ENCODE results near the gene ROBO1. TPM values are rescaled to one million over a fixed set of nuclear protein-coding genes. Genes with fewer than 3 reads are reported as not detected.

Gene ROBO1
- total RNA-seq, 2 donors from 2014 or later: 0.12 TPM; not detected in 1

DNA sequence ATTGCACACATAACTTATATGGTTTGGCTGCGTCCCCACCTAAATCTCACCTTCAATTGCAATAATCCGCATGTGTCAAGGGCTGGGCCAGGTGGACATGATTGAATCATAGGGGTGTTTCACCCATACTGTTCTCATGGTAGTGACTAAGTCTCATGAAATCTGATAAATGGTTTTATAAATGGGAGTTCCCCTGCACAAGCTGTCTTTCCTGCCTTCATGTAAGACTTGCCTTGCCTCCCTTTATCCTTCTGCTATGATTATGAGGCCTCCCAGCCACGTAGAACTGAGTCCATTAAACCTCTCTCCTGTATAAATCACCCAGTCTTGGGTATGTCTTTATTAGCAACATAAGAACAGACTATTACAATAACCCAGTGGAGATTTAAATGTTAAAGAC lies 653.9 kb downstream of the ROBO1 start:
- H3K36me3 Mint-ChIP-seq: no peaks in the 10 kb centered on the region
- H3K27ac Mint-ChIP-seq: no peak overlapping the region
- H3K9me3 Mint-ChIP-seq: peaks cover 11 to 14% of the 10 kb centered on the region in 2 donors
- no peak for DNase-seq (ENCODE audit: low spot score in 2 of 2)
- no peak for ATAC-seq

- DNase-seq (ENCODE audit: low spot score in 2 of 2) (no peak), ATAC-seq (no peak)
- Mint-ChIP-seq H3K27ac (no peak overlapping the region), H3K9me3 (peaks cover 11 to 16% of the 10 kb centered on the region in 2 donors), H3K36me3 (no peaks in the 10 kb centered on the region)
Observed at GRCh38 chr3:79111375-79112052, 656.3 kb downstream of the ROBO1 start.

- Mint-ChIP-seq H3K36me3 (no peaks in the 10 kb centered on the region), H3K27ac (no peak overlapping the region), H3K9me3 (peaks cover 9 to 11% of the 10 kb centered on the region in 2 donors)
- DNase-seq (ENCODE audit: low spot score in 2 of 2) (no peak), ATAC-seq (no peak)
Observed at GRCh38 chr3:79109754-79110153, 658.0 kb downstream of the ROBO1 start.

- H3K9me3 Mint-ChIP-seq: peaks cover 9 to 10% of the 10 kb centered on the region in 2 donors
- ATAC-seq (no peak), DNase-seq (ENCODE audit: low spot score in 2 of 2) (no peak)
- H3K36me3 Mint-ChIP-seq: no peaks in the 10 kb centered on the region
- no peak overlapping the region for H3K27ac Mint-ChIP-seq
Observed at GRCh38 chr3:79103307-79103706, 664.5 kb downstream of the ROBO1 start.

- Mint-ChIP-seq H3K36me3 (no peaks in the 10 kb centered on the region), H3K9me3 (peaks cover 3 to 11% of the 10 kb centered on the region in 2 donors)
- DNase-seq (ENCODE audit: low spot score in 2 of 2): no peak
Observed at GRCh38 chr3:79097964-79098660, 669.7 kb downstream of the ROBO1 start.

GRCh38 chr3:79094654-79095053 lies 673.1 kb downstream of the ROBO1 start:
- Mint-ChIP-seq H3K27ac (no peak overlapping the region), H3K36me3 (peaks cover 0 to 4% of the 10 kb centered on the region in 2 donors), H3K9me3 (peaks cover 10 to 24% of the 10 kb centered on the region in 2 donors)
- ATAC-seq (no peak), DNase-seq (ENCODE audit: low spot score in 2 of 2) (no peak)

More at GRCh38 chr3:79097964-79098660, 669.7 kb downstream of the ROBO1 start:
- no peak overlapping the region for H3K27ac Mint-ChIP-seq
- ATAC-seq: no peak

- peaks cover 2 to 6% of the 10 kb centered on the region in 2 donors for H3K9me3 Mint-ChIP-seq
Observed at GRCh38 chr3:79086514-79086913, 681.3 kb downstream of the ROBO1 start.

DNA sequence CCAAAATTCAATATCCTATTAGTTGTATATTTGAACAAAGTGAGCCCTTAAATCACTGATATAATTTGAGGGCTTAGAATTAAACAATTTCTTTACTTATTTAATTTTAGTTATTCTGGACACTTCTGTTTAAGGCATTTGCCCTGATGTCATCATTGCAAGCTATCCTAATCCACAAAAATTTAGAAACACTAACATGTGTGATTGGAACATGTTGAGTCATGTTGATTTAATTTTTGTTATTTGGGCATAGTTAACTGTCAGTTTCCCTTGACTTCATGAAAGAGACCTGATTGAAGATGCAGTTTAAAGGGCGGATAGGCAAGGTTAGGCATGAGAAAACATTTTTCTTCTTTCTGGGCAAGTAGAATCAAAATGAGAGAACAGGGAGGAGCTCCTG lies 682.6 kb downstream of the ROBO1 start:
- DNase-seq (ENCODE audit: low spot score in 2 of 2) (no peak), ATAC-seq (no peak)
- no peak overlapping the region for H3K27ac Mint-ChIP-seq
- H3K36me3 Mint-ChIP-seq: no peaks in the 10 kb centered on the region
- no peaks in the 10 kb centered on the region for H3K9me3 Mint-ChIP-seq

More at GRCh38 chr3:79086514-79086913, 681.3 kb downstream of the ROBO1 start:
- ATAC-seq: no peak
- peak in 1 of 2 donors; percentile 11 for DNase-seq (ENCODE audit: low spot score in 2 of 2)
- no peak overlapping the region for H3K27ac Mint-ChIP-seq
- peaks cover 0 to 2% of the 10 kb centered on the region in 2 donors for H3K36me3 Mint-ChIP-seq

GRCh38 chr3:79081335-79081734 lies 686.5 kb downstream of the ROBO1 start:
- DNase-seq (ENCODE audit: low spot score in 2 of 2) (no peak), ATAC-seq (no peak)
- H3K9me3 Mint-ChIP-seq: no peaks in the 10 kb centered on the region
- no peaks in the 10 kb centered on the region for H3K36me3 Mint-ChIP-seq
- H3K27ac Mint-ChIP-seq: no peak overlapping the region

DNA sequence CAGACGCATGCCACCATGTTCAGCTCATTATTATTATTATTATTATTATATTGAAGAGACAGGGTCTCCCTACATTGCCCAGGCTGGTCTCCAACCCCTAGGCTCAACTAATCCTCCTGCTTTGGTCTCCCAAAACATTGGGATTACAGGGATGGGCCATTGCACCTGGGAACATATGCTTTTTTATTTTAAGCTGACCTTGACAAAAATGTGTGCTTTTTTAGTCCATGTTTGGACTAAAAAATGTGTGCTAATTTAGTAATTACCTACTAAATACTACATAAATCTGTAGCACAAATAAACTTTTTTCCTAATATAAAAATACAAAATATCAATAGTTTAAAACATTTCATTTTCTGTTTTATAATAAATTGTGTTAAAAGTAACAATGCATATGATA lies 693.2 kb downstream of the ROBO1 start:
- Mint-ChIP-seq H3K36me3 (no peaks in the 10 kb centered on the region), H3K27ac (no peak overlapping the region), H3K9me3 (no peaks in the 10 kb centered on the region)
- DNase-seq (ENCODE audit: low spot score in 2 of 2): no peak
- no peak for ATAC-seq

- H3K27ac Mint-ChIP-seq: no peak overlapping the region
- ATAC-seq: no peak
- peaks cover 12 to 16% of the 10 kb centered on the region in 2 donors for H3K9me3 Mint-ChIP-seq
Observed at GRCh38 chr3:79067734-79068133, 700.1 kb downstream of the ROBO1 start.

DNA sequence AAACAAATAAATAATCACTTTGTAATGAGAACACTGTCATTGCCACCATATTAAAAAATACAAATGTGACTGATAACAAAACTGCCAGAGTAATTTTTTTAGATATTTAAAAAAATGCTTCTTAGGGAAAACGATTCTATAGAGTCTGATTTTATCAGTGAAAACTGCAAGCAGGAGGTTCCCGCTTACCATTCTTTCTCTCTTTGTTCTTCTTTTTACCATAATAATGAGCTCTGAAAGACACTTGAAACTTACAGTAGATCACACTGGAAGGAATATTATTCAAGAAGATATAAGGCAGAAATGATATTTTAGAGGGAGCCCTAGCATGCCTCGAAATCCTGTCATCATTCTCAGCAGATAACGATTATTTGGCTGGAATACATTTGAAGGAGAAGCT lies 701.3 kb downstream of the ROBO1 start:
- DNase-seq (ENCODE audit: low spot score in 2 of 2) (no peak), ATAC-seq (no peak)
- Mint-ChIP-seq H3K27ac (no peak overlapping the region), H3K9me3 (peaks cover 12 to 20% of the 10 kb centered on the region in 2 donors), H3K36me3 (peaks cover 0 to 4% of the 10 kb centered on the region in 2 donors)

More at GRCh38 chr3:79067734-79068133, 700.1 kb downstream of the ROBO1 start:
- no peak for DNase-seq (ENCODE audit: low spot score in 2 of 2)
- H3K36me3 Mint-ChIP-seq: no peaks in the 10 kb centered on the region

DNA sequence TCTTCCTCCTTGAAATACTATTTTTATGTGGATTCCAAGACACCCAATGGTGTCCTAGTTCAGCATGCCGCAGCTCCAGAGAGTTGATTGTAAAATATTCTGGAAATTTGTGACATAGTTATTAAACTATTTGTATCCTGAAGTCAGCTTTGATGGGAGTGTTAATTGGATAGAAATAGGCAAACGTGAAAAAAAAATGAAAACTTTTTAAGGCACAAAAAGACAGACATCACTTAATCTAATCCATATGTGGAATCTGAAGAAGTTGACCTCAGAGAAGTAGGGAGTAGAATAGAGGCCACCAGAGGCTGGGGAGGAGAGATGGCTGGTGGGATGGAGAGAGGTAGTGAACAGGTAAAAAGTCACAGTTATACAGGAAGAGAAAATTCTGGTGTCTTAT lies 704.2 kb downstream of the ROBO1 start:
- ATAC-seq (no peak), DNase-seq (ENCODE audit: low spot score in 2 of 2) (no peak)
- peaks cover 0 to 9% of the 10 kb centered on the region in 2 donors for H3K36me3 Mint-ChIP-seq
- peaks cover 13 to 23% of the 10 kb centered on the region in 2 donors for H3K9me3 Mint-ChIP-seq
- no peak overlapping the region for H3K27ac Mint-ChIP-seq

GRCh38 chr3:79057756-79058155 lies 710.0 kb downstream of the ROBO1 start:
- DNase-seq (ENCODE audit: low spot score in 2 of 2): no peak
- H3K9me3 Mint-ChIP-seq: peaks cover 30 to 46% of the 10 kb centered on the region in 2 donors
- no peak for ATAC-seq
- H3K27ac Mint-ChIP-seq: no peak overlapping the region
- peaks cover 11 to 35% of the 10 kb centered on the region in 2 donors for H3K36me3 Mint-ChIP-seq

GRCh38 chr3:79056498-79056897 lies 711.3 kb downstream of the ROBO1 start:
- no peak for DNase-seq (ENCODE audit: low spot score in 2 of 2)
- no peak for ATAC-seq
- Mint-ChIP-seq H3K27ac (no peak overlapping the region), H3K9me3 (peaks cover 41 to 52% of the 10 kb centered on the region in 2 donors), H3K36me3 (peaks cover 17 to 36% of the 10 kb centered on the region in 2 donors)

DNA sequence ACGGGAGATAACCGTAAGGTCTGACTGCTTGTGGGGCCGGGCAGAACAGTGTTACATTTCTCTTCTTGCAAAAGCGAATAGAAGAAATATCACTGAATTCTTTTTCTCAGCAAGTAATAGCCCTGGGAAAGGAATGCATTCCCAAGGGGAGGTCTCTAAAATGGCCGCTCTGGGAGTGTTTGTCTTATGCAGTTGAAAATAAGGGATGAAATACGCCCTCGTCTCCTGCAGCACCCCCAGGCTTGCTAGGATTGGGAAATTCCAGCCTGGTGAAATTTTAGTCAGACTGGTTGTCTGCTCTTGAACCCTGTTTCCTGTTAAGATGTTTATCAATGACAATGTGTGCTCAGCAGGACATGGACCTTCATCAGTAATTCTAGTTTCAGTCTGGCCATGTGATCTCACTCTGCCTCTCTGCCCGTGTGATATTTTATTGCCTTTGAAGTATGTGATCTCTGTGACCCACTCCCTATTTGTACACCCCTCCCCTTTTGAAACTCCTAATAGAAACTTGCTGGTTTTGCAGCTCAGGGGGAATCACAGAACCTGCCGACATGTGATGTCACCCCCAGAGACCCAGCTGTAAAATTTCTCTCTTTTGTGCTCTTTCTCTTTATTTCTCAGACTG lies 715.6 kb downstream of the ROBO1 start:
- Mint-ChIP-seq H3K27ac (no peak overlapping the region), H3K36me3 (peaks cover 24 to 43% of the 10 kb centered on the region in 2 donors), H3K9me3 (peaks cover 56 to 67% of the 10 kb centered on the region in 2 donors)
- ATAC-seq (no peak), DNase-seq (ENCODE audit: low spot score in 2 of 2) (no peak)

- ATAC-seq (no peak), DNase-seq (ENCODE audit: low spot score in 2 of 2) (no peak)
- peaks cover 41 to 43% of the 10 kb centered on the region in 2 donors for H3K9me3 Mint-ChIP-seq
- H3K27ac Mint-ChIP-seq: no peak overlapping the region
- peaks cover 11 to 24% of the 10 kb centered on the region in 2 donors for H3K36me3 Mint-ChIP-seq
Observed at GRCh38 chr3:79047581-79047980, 720.2 kb downstream of the ROBO1 start.
